GM19351 (cell line): ENCODE data around the gene RPL27A.

Experiments used
- ATAC-seq: cut with Tn5 transposase; IDR thresholded peaks from one replicate; pipeline ENCODE4 v1.9.1; 2021; ENCODE audit warnings: mild to moderate bottlenecking, moderate library complexity; ENCODE audit not compliant: unreplicated experiment

The RPL27A gene

GRCh38 chr11:8698917-8699441, 16.4 kb downstream of the RPL27A start:
- no peak for ATAC-seq

GRCh38 chr11:8699903-8700302, 17.3 kb downstream of the RPL27A start:
- ATAC-seq = no peak

- ATAC-seq = no peak
These were observed 19.5 kb downstream of the RPL27A start for GRCh38 chr11:8701891-8702597.

- ATAC-seq = no peak
These were observed 20.0 kb downstream of the RPL27A start for GRCh38 chr11:8702598-8702915.

- ATAC-seq = no peak
These were observed 21.5 kb downstream of the RPL27A start for GRCh38 chr11:8704136-8704535.

- ATAC-seq = no peak
These were observed 22.6 kb downstream of the RPL27A start for GRCh38 chr11:8705146-8705545.

GRCh38 chr11:8706673-8707432, 24.3 kb downstream of the RPL27A start:
- ATAC-seq = no peak

GRCh38 chr11:8707541-8708191, 25.1 kb downstream of the RPL27A start:
- ATAC-seq = no peak

- no peak for ATAC-seq
These were observed 26.5 kb downstream of the RPL27A start for GRCh38 chr11:8709002-8709672.

- no peak for ATAC-seq
These were observed 27.2 kb downstream of the RPL27A start for GRCh38 chr11:8709777-8710176.

- ATAC-seq = no peak
These were observed 29.4 kb downstream of the RPL27A start for GRCh38 chr11:8711895-8712442.

GRCh38 chr11:8712506-8712905, 29.9 kb downstream of the RPL27A start:
- no peak for ATAC-seq

GRCh38 chr11:8713760-8714454, 31.3 kb downstream of the RPL27A start:
- ATAC-seq = no peak

- ATAC-seq = no peak
These were observed 32.1 kb downstream of the RPL27A start for GRCh38 chr11:8714622-8715225.

GRCh38 chr11:8715501-8715900, 32.9 kb downstream of the RPL27A start:
- no peak for ATAC-seq

- ATAC-seq = no peak
These were observed 34.9 kb downstream of the RPL27A start for GRCh38 chr11:8717544-8717875.

GRCh38 chr11:8717876-8718753, 35.5 kb downstream of the RPL27A start:
- ATAC-seq = no peak

- no peak for ATAC-seq
These were observed 36.6 kb downstream of the RPL27A start for GRCh38 chr11:8719211-8719649.

GRCh38 chr11:8719721-8720120, 37.1 kb downstream of the RPL27A start:
- no peak for ATAC-seq
